Tibial nerve (tissue), 4 donors: ENCODE results near the gene PARD3B.

Source experiments
- EP300 ChIP-seq, 2 donors: sonication (generic); formaldehyde crosslinking; IDR thresholded peaks; one replicate each; pipeline ENCODE4 v1.6.1; 2017; ENCODE audit warnings: antibody characterized with exemption in 2 of 2, mild to moderate bottlenecking in 1 of 2
- POLR2A ChIP-seq, 2 donors: fragments of 450-650 bp; IDR thresholded peaks; one replicate each; pipeline ENCODE4 v1.6.1; 2017; ENCODE audit warnings: antibody characterized with exemption in 2 of 2, mild to moderate bottlenecking in 2 of 2, moderate library complexity in 2 of 2
- TF ChIP-seq, protein P1 (sequence below), 5 experiments: fragments of 200-600 bp in 3 of 5; fragments of 450-650 bp in 2 of 5; sonication (generic) in 3 of 5; IDR thresholded peaks; one replicate each; pipeline ENCODE4 v1.5.1; 2016 to 2019; ENCODE audit warnings: antibody characterized with exemption in 5 of 5, mild to moderate bottlenecking in 3 of 5, moderate library complexity in 2 of 5

DNA sequence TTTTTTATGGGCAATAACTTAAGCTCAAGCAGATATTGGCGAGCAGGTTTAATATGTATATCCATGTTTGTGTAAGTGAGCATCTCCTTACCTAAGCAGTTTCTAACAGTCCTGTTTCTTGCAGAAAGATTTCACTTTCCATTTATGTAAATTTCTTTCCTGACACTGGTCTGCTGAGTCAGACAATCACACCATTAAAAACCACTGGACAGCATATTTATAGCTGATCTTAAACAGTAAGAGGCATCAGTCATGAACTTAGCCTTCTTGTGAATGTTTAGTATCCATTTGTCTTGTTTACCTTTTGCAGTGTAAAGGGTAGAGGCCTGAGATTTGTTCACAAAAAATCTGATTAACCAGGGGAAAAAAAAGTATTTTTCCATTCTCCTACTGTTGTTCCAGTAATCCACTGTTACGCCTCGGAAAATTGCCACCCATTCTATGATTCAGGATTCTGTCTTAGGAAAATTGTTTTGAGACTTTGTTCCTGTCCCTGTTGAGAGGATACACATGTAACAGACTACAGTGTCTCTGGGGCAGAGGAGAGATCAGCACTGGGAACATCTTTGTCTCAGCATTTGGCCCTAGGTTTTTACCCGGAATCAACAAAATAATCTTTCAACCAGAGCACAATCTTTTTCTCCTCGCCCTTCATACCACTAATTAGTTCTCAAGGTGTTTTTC is 616.0 kb downstream of the PARD3B start:
- TF ChIP-seq POLR2A (IDR thresholded peaks at IDR 0.05) (no peak), EP300 (IDR thresholded peaks at IDR 0.05) (no peak)
- TF ChIP-seq, protein P1, sequence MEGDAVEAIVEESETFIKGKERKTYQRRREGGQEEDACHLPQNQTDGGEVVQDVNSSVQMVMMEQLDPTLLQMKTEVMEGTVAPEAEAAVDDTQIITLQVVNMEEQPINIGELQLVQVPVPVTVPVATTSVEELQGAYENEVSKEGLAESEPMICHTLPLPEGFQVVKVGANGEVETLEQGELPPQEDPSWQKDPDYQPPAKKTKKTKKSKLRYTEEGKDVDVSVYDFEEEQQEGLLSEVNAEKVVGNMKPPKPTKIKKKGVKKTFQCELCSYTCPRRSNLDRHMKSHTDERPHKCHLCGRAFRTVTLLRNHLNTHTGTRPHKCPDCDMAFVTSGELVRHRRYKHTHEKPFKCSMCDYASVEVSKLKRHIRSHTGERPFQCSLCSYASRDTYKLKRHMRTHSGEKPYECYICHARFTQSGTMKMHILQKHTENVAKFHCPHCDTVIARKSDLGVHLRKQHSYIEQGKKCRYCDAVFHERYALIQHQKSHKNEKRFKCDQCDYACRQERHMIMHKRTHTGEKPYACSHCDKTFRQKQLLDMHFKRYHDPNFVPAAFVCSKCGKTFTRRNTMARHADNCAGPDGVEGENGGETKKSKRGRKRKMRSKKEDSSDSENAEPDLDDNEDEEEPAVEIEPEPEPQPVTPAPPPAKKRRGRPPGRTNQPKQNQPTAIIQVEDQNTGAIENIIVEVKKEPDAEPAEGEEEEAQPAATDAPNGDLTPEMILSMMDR (IDR thresholded peaks at IDR 0.05) = no peak
